ENCODE data around the gene VPS72. TPM values are rescaled to one million over a fixed set of nuclear protein-coding genes. Genes with fewer than 3 reads are reported as not detected.

VPS72 gene
- total RNA-seq, 1 donor from 2014 or later = 134 TPM

DNA sequence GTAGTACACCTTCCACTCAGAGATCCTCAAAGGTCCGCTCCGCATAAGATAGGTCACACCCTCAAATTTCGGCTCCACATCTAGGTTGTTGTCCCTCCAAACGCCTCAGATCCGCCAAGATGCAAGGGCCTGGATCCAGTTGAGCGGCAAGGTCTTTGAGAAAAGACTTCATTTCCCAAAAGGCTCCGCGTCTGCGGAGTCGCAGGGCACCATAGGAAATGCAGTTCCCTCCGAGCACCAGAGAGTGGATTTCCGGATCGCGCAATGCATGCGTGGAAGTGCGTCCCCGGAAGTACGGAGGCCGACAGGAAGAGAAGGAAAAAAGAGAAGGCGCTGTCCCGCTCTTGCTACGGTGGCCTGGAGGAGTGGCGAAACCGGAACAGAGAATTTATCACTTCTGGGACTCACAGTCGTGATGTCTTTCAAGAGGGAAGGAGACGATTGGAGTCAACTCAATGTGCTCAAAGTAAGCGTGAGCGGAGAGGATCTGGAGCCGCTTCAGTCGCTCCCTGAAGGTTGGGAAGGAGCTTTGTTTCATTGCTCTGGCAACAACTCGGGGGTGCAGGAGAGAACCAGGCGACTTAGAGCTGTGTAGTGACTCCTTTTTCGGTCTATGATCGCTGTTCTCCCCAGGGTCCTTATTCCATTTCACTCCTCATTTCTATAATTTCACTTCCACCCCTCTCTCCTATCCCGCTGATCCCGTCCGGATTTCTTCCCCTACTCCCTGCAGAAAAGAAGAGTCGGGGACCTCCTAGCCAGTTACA lies 24.1 kb downstream of the VPS72 start, which contains the start of the genes LYSMD1 and SCNM1:
Gene LYSMD1 (minus strand): TSS at position 165 of the 767 bp plus-strand sequence. CDS start 644 bp downstream, outside the sequence.
Gene SCNM1 (plus strand): TSS at position 407 of the 767 bp plus-strand sequence. CDS start 9 bp downstream, at position 416.
- Mint-ChIP-seq H3K4me1 (peaks cover 28% of the 10 kb centered on the region), H3K27ac (ENCODE audit: unreplicated experiment) (peak within 1 kb of the TSS; percentile 94), H3K4me3 (peak within 1 kb of the TSS; percentile 93), H3K36me3 (ENCODE audit: low read depth) (peaks cover 6% of the 10 kb centered on the region), H3K9me3 (no peaks in the 10 kb centered on the region), H3K27me3 (ENCODE audit: low read depth) (peaks cover 3% of the 10 kb centered on the region)
- DNase-seq (ENCODE audit: low read depth, low spot score) = peak; percentile 92
- TF ChIP-seq, protein P1, sequence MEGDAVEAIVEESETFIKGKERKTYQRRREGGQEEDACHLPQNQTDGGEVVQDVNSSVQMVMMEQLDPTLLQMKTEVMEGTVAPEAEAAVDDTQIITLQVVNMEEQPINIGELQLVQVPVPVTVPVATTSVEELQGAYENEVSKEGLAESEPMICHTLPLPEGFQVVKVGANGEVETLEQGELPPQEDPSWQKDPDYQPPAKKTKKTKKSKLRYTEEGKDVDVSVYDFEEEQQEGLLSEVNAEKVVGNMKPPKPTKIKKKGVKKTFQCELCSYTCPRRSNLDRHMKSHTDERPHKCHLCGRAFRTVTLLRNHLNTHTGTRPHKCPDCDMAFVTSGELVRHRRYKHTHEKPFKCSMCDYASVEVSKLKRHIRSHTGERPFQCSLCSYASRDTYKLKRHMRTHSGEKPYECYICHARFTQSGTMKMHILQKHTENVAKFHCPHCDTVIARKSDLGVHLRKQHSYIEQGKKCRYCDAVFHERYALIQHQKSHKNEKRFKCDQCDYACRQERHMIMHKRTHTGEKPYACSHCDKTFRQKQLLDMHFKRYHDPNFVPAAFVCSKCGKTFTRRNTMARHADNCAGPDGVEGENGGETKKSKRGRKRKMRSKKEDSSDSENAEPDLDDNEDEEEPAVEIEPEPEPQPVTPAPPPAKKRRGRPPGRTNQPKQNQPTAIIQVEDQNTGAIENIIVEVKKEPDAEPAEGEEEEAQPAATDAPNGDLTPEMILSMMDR (conservative IDR thresholded peaks at IDR 0.05) = no peak

DNA sequence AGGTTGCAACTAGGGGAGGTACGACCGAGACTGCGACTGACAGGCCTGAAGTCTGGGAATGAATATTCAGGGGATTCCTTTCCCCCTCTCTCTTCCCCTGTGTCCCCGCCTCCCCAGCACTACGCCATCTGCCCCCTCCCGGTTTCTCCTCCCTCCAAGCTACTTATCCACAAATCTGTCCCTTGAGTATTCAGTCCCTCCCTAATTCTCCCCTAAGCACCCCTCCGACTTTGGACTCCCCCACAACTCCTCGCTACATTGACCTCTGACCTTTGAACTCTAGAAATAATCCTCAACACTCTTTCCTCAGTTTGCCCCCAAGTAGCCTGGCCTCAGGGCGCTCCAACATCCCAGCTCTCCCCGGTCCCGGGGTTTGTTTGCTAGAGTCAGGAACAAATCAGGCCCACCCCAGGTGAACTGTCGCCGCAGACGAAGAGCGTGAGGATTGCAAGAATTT lies 24.7 kb downstream of the VPS72 start:
- DNase-seq (ENCODE audit: low read depth, low spot score) = peak; percentile 35
- H3K4me1 Mint-ChIP-seq = peaks cover 28% of the 10 kb centered on the region
- no peaks in the 10 kb centered on the region for H3K9me3 Mint-ChIP-seq
- H3K4me3 Mint-ChIP-seq = peak overlapping the region; percentile 93
- peaks cover 6% of the 10 kb centered on the region for H3K36me3 Mint-ChIP-seq (ENCODE audit: low read depth)
- peak overlapping the region; percentile 91 for H3K27ac Mint-ChIP-seq (ENCODE audit: unreplicated experiment)
- H3K27me3 Mint-ChIP-seq (ENCODE audit: low read depth) = peaks cover 3% of the 10 kb centered on the region
- TF ChIP-seq, protein P1 (conservative IDR thresholded peaks at IDR 0.05) = no peak

DNA sequence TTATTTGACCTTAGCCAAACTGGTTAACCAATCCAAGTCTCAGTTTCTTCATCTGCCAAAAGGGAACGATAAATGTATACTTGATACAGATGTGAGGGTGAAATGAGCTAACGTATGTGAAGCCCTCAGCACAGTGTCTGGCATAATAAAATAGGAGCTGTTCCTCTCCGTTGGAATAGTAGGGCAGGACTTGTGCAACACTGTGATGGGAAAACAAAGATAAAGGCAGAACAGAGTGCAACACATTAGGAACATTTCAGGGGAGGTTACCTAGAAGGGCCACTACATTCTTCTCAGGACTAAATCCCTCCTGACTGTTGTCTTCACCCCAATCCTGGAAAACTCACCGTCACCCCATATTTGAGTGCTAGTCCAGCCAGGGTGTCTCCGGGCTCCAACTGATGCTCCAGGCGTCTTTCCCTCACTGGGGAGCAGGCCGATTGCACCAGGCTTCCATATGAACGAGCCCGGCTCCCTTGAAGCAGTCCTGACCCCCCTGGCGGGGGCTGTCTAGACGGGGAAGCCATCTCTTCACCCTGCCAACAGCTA lies 25.2 kb downstream of the VPS72 start:
- Mint-ChIP-seq H3K4me3 (peak overlapping the region; percentile 93), H3K27me3 (ENCODE audit: low read depth) (peaks cover 3% of the 10 kb centered on the region), H3K36me3 (ENCODE audit: low read depth) (peaks cover 6% of the 10 kb centered on the region), H3K4me1 (peaks cover 28% of the 10 kb centered on the region), H3K9me3 (no peaks in the 10 kb centered on the region), H3K27ac (ENCODE audit: unreplicated experiment) (peak overlapping the region; percentile 91)
- TF ChIP-seq, protein P1 (conservative IDR thresholded peaks at IDR 0.05) = no peak
- no peak for DNase-seq (ENCODE audit: low read depth, low spot score)

DNA sequence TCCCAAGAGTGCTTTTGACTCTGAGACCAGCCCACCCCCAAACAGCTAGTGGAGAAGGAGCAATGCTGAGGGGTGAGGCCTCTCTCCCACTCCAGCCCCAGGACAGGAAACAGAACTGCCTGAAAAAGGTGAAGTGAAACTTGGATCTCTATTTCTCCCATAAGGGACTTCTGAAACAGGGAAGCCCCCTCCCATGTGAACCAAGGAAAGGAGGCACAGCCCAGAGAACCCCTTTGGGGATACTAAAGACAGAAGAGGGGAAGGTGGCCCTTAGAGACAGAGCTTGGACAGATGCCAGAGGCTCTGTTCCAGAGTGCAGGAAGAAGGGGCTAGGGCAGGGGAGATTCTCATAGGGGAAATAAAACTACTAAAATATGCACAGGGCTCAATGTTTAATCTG lies 30.6 kb downstream of the VPS72 start:
- DNase-seq (ENCODE audit: low read depth, low spot score) = no peak
- Mint-ChIP-seq H3K27ac (ENCODE audit: unreplicated experiment) (no peak overlapping the region), H3K36me3 (ENCODE audit: low read depth) (peaks cover 3% of the 10 kb centered on the region), H3K9me3 (no peaks in the 10 kb centered on the region), H3K27me3 (ENCODE audit: low read depth) (no peaks in the 10 kb centered on the region), H3K4me1 (peaks cover 13% of the 10 kb centered on the region), H3K4me3 (no peak overlapping the region)
- TF ChIP-seq, protein P1 (conservative IDR thresholded peaks at IDR 0.05) = no peak

DNA sequence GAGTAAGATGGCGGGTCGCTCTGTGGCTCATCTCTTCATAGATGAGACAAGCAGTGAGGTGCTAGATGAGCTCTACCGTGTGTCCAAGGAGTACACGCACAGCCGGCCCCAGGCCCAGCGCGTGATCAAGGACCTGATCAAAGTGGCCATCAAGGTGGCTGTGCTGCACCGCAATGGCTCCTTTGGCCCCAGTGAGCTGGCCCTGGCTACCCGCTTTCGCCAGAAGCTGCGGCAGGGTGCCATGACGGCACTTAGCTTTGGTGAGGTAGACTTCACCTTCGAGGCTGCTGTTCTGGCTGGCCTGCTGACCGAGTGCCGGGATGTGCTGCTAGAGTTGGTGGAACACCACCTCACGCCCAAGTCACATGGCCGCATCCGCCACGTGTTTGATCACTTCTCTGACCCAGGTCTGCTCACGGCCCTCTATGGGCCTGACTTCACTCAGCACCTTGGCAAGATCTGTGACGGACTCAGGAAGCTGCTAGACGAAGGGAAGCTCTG lies 31.2 kb downstream of the VPS72 start:
- H3K36me3 Mint-ChIP-seq (ENCODE audit: low read depth) = peaks cover 3% of the 10 kb centered on the region
- H3K4me1 Mint-ChIP-seq = peaks cover 9% of the 10 kb centered on the region
- TF ChIP-seq, protein P1 (conservative IDR thresholded peaks at IDR 0.05) = no peak
- no peak overlapping the region for H3K27ac Mint-ChIP-seq (ENCODE audit: unreplicated experiment)
- DNase-seq (ENCODE audit: low read depth, low spot score) = no peak
- H3K9me3 Mint-ChIP-seq = no peaks in the 10 kb centered on the region
- no peaks in the 10 kb centered on the region for H3K27me3 Mint-ChIP-seq (ENCODE audit: low read depth)
- H3K4me3 Mint-ChIP-seq = no peak overlapping the region
